HepG2 (cell line): ENCODE data around the gene AFDN. TPM values are rescaled to one million over a fixed set of nuclear protein-coding genes. Genes with fewer than 3 reads are reported as not detected.

Source experiments
- ATF6 ChIP-seq: sonication (generic); formaldehyde crosslinking; conservative IDR thresholded peaks from 2 replicates; pipeline ENCODE4 v1.4.0; 2020; ENCODE audit warnings: missing genetic modification reagents
- CREB1 ChIP-seq, 2 experiments: fragments of 450-650 bp in 1 of 2; IDR thresholded peaks; 2 replicates each; pipeline ENCODE4 v1.6.1; 2016 to 2017; ENCODE audit warnings: control low read depth in 1 of 2, mild to moderate bottlenecking in 1 of 2, missing compliant biosample characterization in 1 of 2, missing genetic modification characterization in 1 of 2
- FOXJ3 ChIP-seq: sonication (generic); formaldehyde crosslinking; IDR thresholded peaks from 2 replicates; pipeline ENCODE4 v1.4.0; 2020; ENCODE audit warnings: missing genetic modification reagents, mild to moderate bottlenecking, borderline replicate concordance
- MEIS1 ChIP-seq: sonication (generic); formaldehyde crosslinking; IDR thresholded peaks from 2 replicates; pipeline ENCODE4 v1.9.0; 2021; ENCODE audit warnings: mild to moderate bottlenecking, missing genetic modification reagents, moderate library complexity, borderline replicate concordance
- PTBP1 ChIP-seq: fragments of 200-400 bp; formaldehyde crosslinking; IDR thresholded peaks from 2 replicates; pipeline ENCODE4 v1.6.1; 2018; ENCODE audit warnings: low read length, low read depth; ENCODE audit not compliant: poor library complexity, severe bottlenecking
- STAT6 ChIP-seq: sonication (generic); formaldehyde crosslinking; IDR thresholded peaks from 2 replicates; pipeline ENCODE4 v1.4.0; 2020; ENCODE audit warnings: missing genetic modification reagents, mild to moderate bottlenecking, borderline replicate concordance
- ZBTB3 ChIP-seq: sonication (generic); formaldehyde crosslinking; IDR thresholded peaks from 2 replicates; pipeline ENCODE4 v1.4.0; 2020; ENCODE audit warnings: low read depth, mild to moderate bottlenecking, moderate library complexity, missing genetic modification reagents, borderline replicate concordance
- ZNF142 ChIP-seq: sonication (generic); formaldehyde crosslinking; IDR thresholded peaks from 2 replicates; pipeline ENCODE4 v1.4.0; 2020; ENCODE audit warnings: missing genetic modification reagents
- ZNF512 ChIP-seq: sonication (generic); formaldehyde crosslinking; IDR thresholded peaks from 2 replicates; pipeline ENCODE4 v1.4.0; 2020; ENCODE audit warnings: mild to moderate bottlenecking, missing genetic modification reagents
- ZNF576 ChIP-seq: sonication (generic); formaldehyde crosslinking; IDR thresholded peaks from 2 replicates; pipeline ENCODE4 v1.4.0; 2020; ENCODE audit warnings: mild to moderate bottlenecking, missing genetic modification reagents
- ZNF670 ChIP-seq: sonication (generic); formaldehyde crosslinking; IDR thresholded peaks from 2 replicates; pipeline ENCODE4 v1.8.0; 2022; ENCODE audit warnings: mild to moderate bottlenecking, missing genetic modification reagents, borderline replicate concordance
- polyA plus RNA-seq, 8 experiments: library from polyadenylated mRNA; depleted of rRNA in 3 of 8; stranded (reverse) in 7 of 8; unstranded in 1 of 8; fragments of >200 nt; fragmentation: Illumina TruSeq in 4 of 8; extraction: Trizol in 4 of 8; gene quantifications; 2 replicates each; pipeline versions ENCODE4 v1.2.1 to v1.2.3, GENCODE V29; 2011 to 2016; ENCODE audit warnings: low read depth in 4 of 8, missing spikeins in 1 of 8, mixed read lengths in 1 of 8; ENCODE audit not compliant: insufficient read depth in 1 of 8
- total RNA-seq, 5 experiments: library from RNA; depleted of rRNA; stranded (reverse); fragments of >200 nt; fragmentation: Illumina TruSeq; extraction: Trizol; gene quantifications; 2 replicates each; pipeline ENCODE4 v1.2.3, GENCODE V29; 2016; ENCODE audit warnings: low read depth in 1 of 5

Gene AFDN
- total and polyA plus RNA-seq, 2 of the 13 experiments (the other 11 are each of a cell fraction or from before 2014, with no cell fraction given), result 136 to 151 TPM

GRCh38 chr6:167932468-167933276 lies 106.0 kb downstream of the AFDN start (continued):
- no peak for TF ChIP-seq CREB1 (IDR thresholded peaks at IDR 0.05)
- peak; percentile 31 for TF ChIP-seq CREB1 (CRISPR knock-in tag; IDR thresholded peaks at IDR 0.05)
- no peak for TF ChIP-seq ATF6 (CRISPR knock-in tag)
- no peak for TF ChIP-seq STAT6
- peak; percentile 56; the same call in 1 of the 2 replicates for TF ChIP-seq MEIS1
- no peak for TF ChIP-seq FOXJ3 (CRISPR knock-in tag)
- TF ChIP-seq ZNF512 (CRISPR knock-in tag), result no peak
- TF ChIP-seq ZNF576 (CRISPR knock-in tag), result no peak
- TF ChIP-seq ZBTB3 (CRISPR knock-in tag), result peak; percentile 88
- TF ChIP-seq ZNF142 (CRISPR knock-in tag), result no peak
- no peak for TF ChIP-seq ZNF670 (CRISPR knock-in tag)
- no peak for TF ChIP-seq PTBP1
